K562 (cell line): Measurements from ENCODE around the gene LAG3. TPM values are rescaled to one million over a fixed set of nuclear protein-coding genes. Genes with fewer than 3 reads are reported as not detected.

ENCODE experiments used
- ATAC-seq: fragments of 200-7000 bp; cut with Tn5 transposase; 3 replicates; pipeline ENCODE4 v1.9.1; 2020; ENCODE audit warnings: moderate library complexity
- BruUV-seq: library from RNA; stranded (reverse); fragments of 400-500 nt; replicated peaks from 2 replicates; lab custom pipeline; 2021; lab: Mats Ljungman, UMichigan
- CTCF ChIA-PET: fragments of 300-600 bp; formaldehyde crosslinking; extraction: SDS; loops from one replicate; lab custom pipeline; 2021; ENCODE audit warnings: low intra/inter-chr PET ratio; lab: Yijun Ruan, JAX
- POLR2A ChIA-PET: fragments of 300-600, 350-650 bp; sonication (Branson Sonifier 250); formaldehyde crosslinking; extraction: SDS; loops from one replicate; lab custom pipeline; 2021; ENCODE audit warnings: antibody characterized with exemption, inconsistent platforms; lab: Yijun Ruan, JAX
- DNase-seq, 4 experiments: peaks; one replicate each; pipeline versions ENCODE4 v3.0.0 to v3.0.0-alpha.2; 2011 to 2018; ENCODE audit warnings: low spot score in 3 of 4, mixed read lengths in 3 of 4; ENCODE audit errors: extremely low read depth in 1 of 4
- FAIRE-seq: peaks from 2 replicates; lab custom pipeline; 2011; peaks lifted over from hg19 to GRCh38; lab: Jason Lieb, UNC
- H2AFZ ChIP-seq: 2 replicates; pipeline ENCODE4 v1.6.0; 2011; ENCODE audit warnings: low read depth, low read length, control low read depth, inconsistent platforms
- H3K27ac ChIP-seq: fragments of 200-600 bp; 3 replicates; pipeline ENCODE4 v1.8.0; 2011; ENCODE audit warnings: low read depth, mild to moderate bottlenecking, control low read depth, inconsistent platforms, low read length, moderate library complexity, mixed read lengths; ENCODE audit errors: extremely low read depth
- H3K27me3 ChIP-seq, 2 experiments: fragments of 300-600 bp in 1 of 2; 2 replicates in 1 of 2; 3 replicates in 1 of 2; pipeline versions ENCODE4 v1.6.0 to v1.8.0; 2011; ENCODE audit warnings: inconsistent platforms in 2 of 2, low read length in 2 of 2, mild to moderate bottlenecking in 1 of 2, mixed read lengths in 1 of 2, moderate library complexity in 1 of 2; ENCODE audit not compliant: control insufficient read depth in 2 of 2, insufficient read depth in 2 of 2
- H3K36me3 ChIP-seq: fragments of 300-600 bp; 3 replicates; pipeline ENCODE4 v1.8.0; 2011; ENCODE audit warnings: mild to moderate bottlenecking, low read length, inconsistent platforms; ENCODE audit not compliant: control insufficient read depth, insufficient read depth
- H3K4me1 ChIP-seq, 2 experiments: fragments of 200-600 bp in 1 of 2; replicated peaks in 1 of 2; 2 replicates in 1 of 2; 3 replicates in 1 of 2; pipeline versions ENCODE4 v1.5.1 to v1.8.0; 2011; ENCODE audit warnings: inconsistent platforms in 2 of 2, low read length in 2 of 2, mild to moderate bottlenecking in 1 of 2, mixed read lengths in 1 of 2, moderate library complexity in 1 of 2; ENCODE audit not compliant: control insufficient read depth in 2 of 2, insufficient read depth in 2 of 2
- H3K4me2 ChIP-seq: 2 replicates; pipeline ENCODE4 v1.6.1; 2011; ENCODE audit warnings: low read length, control low read depth, inconsistent platforms, mixed read lengths; ENCODE audit not compliant: insufficient read depth
- H3K4me3 ChIP-seq: fragments of 200-600 bp; sonication (generic), shearing (Covaris generic); 2 replicates; pipeline ENCODE4 v1.5.1; 2016; ENCODE audit warnings: control low read depth, inconsistent platforms
- H3K79me2 ChIP-seq: fragments of 200-600 bp; 3 replicates; pipeline ENCODE4 v1.8.0; 2011; ENCODE audit warnings: low read length, inconsistent platforms; ENCODE audit not compliant: control insufficient read depth, insufficient read depth
- H3K9ac ChIP-seq, 2 experiments: 2 replicates each; pipeline versions ENCODE4 v1.6.0 to v1.6.1; 2011; ENCODE audit warnings: low read depth in 2 of 2, low read length in 2 of 2, control low read depth in 1 of 2, inconsistent platforms in 1 of 2, mild to moderate bottlenecking in 1 of 2, mixed read lengths in 1 of 2; ENCODE audit not compliant: insufficient read depth in 1 of 2
- H3K9me1 ChIP-seq: one replicate; pipeline ENCODE4 v1.6.0; 2011; ENCODE audit warnings: inconsistent platforms, mild to moderate bottlenecking, low read length, moderate library complexity; ENCODE audit not compliant: control insufficient read depth, insufficient read depth
- H3K9me3 ChIP-seq: replicated peaks from 2 replicates; pipeline ENCODE4 v1.5.1; 2011; ENCODE audit warnings: low read depth, low read length, inconsistent platforms; ENCODE audit not compliant: control insufficient read depth, insufficient read depth
- H4K20me1 ChIP-seq: replicated peaks from 2 replicates; pipeline ENCODE4 v1.6.1; 2011; ENCODE audit warnings: low read length, inconsistent platforms, mixed read lengths; ENCODE audit not compliant: control insufficient read depth, insufficient read depth
- ASH1L ChIP-seq: fragments of 450-650 bp; IDR thresholded peaks from 2 replicates; pipeline ENCODE4 v1.6.1; 2018; ENCODE audit warnings: borderline replicate concordance, mild to moderate bottlenecking, low read depth; ENCODE audit not compliant: partially characterized antibody
- C11orf30 ChIP-seq: fragments of 450-650 bp; IDR thresholded peaks from 2 replicates; pipeline ENCODE4 v1.6.1; 2016; ENCODE audit warnings: low read depth, mild to moderate bottlenecking
- DNMT1 ChIP-seq: fragments of 450-650 bp; IDR thresholded peaks from 2 replicates; pipeline ENCODE4 v1.6.1; 2016; ENCODE audit warnings: antibody characterized with exemption, mild to moderate bottlenecking
- E2F5 ChIP-seq: sonication (generic); formaldehyde crosslinking; IDR thresholded peaks from 2 replicates; pipeline ENCODE4 v1.8.0; 2022; ENCODE audit warnings: mild to moderate bottlenecking, missing genetic modification reagents
- FOS ChIP-seq: IDR thresholded peaks from 3 replicates; pipeline ENCODE4 v1.6.1; 2011; ENCODE audit not compliant: insufficient read length; ENCODE audit errors: extremely low read depth
- HDAC2 ChIP-seq: fragments of 450-650 bp; IDR thresholded peaks from 2 replicates; pipeline ENCODE4 v1.6.1; 2016; ENCODE audit warnings: mild to moderate bottlenecking
- MAFF ChIP-seq: IDR thresholded peaks from 2 replicates; pipeline ENCODE4 v1.6.1; 2012; ENCODE audit warnings: low read length, improper control_type of control experiment
- MAFG ChIP-seq: fragments of 450-650 bp; conservative IDR thresholded peaks from 2 replicates; pipeline ENCODE4 v1.6.1; 2016; ENCODE audit warnings: missing genetic modification characterization, missing compliant biosample characterization
- MAFK ChIP-seq: IDR thresholded peaks from 2 replicates; pipeline ENCODE4 v1.6.1; 2011; ENCODE audit warnings: low read length, improper control_type of control experiment
- SPI1 ChIP-seq: IDR thresholded peaks from 2 replicates; pipeline ENCODE4 v1.6.1; 2011; ENCODE audit warnings: low read depth, low read length, control low read depth, borderline replicate concordance
- ZNF316 ChIP-seq: fragments of 450-650 bp; IDR thresholded peaks from 2 replicates; pipeline ENCODE4 v1.6.1; 2016
- ZNF431 ChIP-seq: sonication (generic); formaldehyde crosslinking; IDR thresholded peaks from 2 replicates; pipeline ENCODE4 v1.8.0; 2022; ENCODE audit warnings: mild to moderate bottlenecking, missing genetic modification reagents
- WGBS: fragments of 100-300 bp; shearing (Covaris generic); methylation state at CpG from one replicate; pipeline ENCODE4 v1.1.6; 2016; ENCODE audit warnings: low coverage, mixed read lengths; ENCODE audit not compliant: insufficient coverage; ENCODE audit errors: missing lambda C conversion rate; 5-methylcytosine and 5-hydroxymethylcytosine counted together
- in situ Hi-C: fragments of 300-500 bp; cut with MboI; formaldehyde crosslinking; loops from 4 replicates; pipeline ENCODE4 v1.15.0; 2018; ENCODE audit warnings: inconsistent platforms, mixed read lengths
- intact Hi-C: fragments of 100-400 bp; cut with micrococcal nuclease; formaldehyde crosslinking; loops from 2 replicates; pipeline ENCODE4 v1.14.2; 2022
- polyA plus RNA-seq, 8 experiments: library from polyadenylated mRNA; depleted of rRNA in 4 of 8; stranded (reverse) in 5 of 8; unstranded in 3 of 8; fragments of >200 nt; fragmentation: Nextera tagmentation in 2 of 8; fragmentation: Illumina TruSeq in 1 of 8; extraction: Ambion mirVana in 2 of 8; extraction: Trizol in 1 of 8; gene quantifications; 2 replicates each; pipeline versions ENCODE4 v1.2.1 to v1.2.3, GENCODE V29; 2011 to 2014; ENCODE audit warnings: inconsistent platforms in 1 of 8, missing spikeins in 1 of 8
- total RNA-seq, 7 experiments: library from RNA; depleted of rRNA in 6 of 7; stranded (reverse); fragments of >200 nt in 6 of 7; fragmentation: Illumina TruSeq in 2 of 7; extraction: Trizol in 2 of 7; gene quantifications; 2 replicates each; pipeline versions ENCODE4 v1.2.1 to v1.2.3, GENCODE V29; 2011 to 2021; ENCODE audit warnings: low replicate concordance in 1 of 7

LAG3 gene
- total and polyA plus RNA-seq, 9 of the 15 experiments (the other 6 are each of a cell fraction or from before 2014, with no cell fraction given): 0.07 to 0.66 (median 0.09) TPM; not detected in 1

GRCh38 chr12:6786416-6787094 is 14.2 kb downstream of the LAG3 start:
- in situ Hi-C loops: no loop called here

GRCh38 chr12:6787309-6787708 is 15.0 kb downstream of the LAG3 start:
- no TSS peak for BruUV-seq
- in situ Hi-C loops (no loop called here), intact Hi-C loops (no loop called here)
- DNase-seq (no peak), FAIRE-seq (no peak), ATAC-seq (no peak)
- Histone ChIP-seq H2AFZ (no peak overlapping the region), H3K27me3 (no peaks in the 10 kb centered on the region), H3K4me2 (no peak overlapping the region), H3K79me2 (no peaks in the 10 kb centered on the region), H3K9ac (no peak overlapping the region), H3K4me3 (no peak overlapping the region), H3K36me3 (no peaks in the 10 kb centered on the region), H4K20me1 (no peaks in the 10 kb centered on the region), H3K9me1 (no peaks in the 10 kb centered on the region), H3K4me1 (peaks cover 4 to 5% of the 10 kb centered on the region in 2 experiments; a peak in 2 of 5 replicates), H3K9me3 (no peaks in the 10 kb centered on the region), H3K27ac (no peak overlapping the region)
- 82% methylated on average over 3 of the region's 5 CpGs for WGBS
- ChIA-PET POLR2A (no interaction called here), CTCF (no interaction called here)
- TF ChIP-seq E2F5 (CRISPR knock-in tag) (no peak), MAFF (peak; percentile 55), ASH1L (no peak), ZNF316 (peak; percentile 80), FOS (no peak), MAFK (peak; percentile 51), C11orf30 (peak; percentile 70), MAFG (tag) (peak; percentile 35; the same call in 1 of the 2 replicates)

More at GRCh38 chr12:6786416-6787094, 14.2 kb downstream of the LAG3 start:
- no peaks in the 10 kb centered on the region for H4K20me1 ChIP-seq
- WGBS: 48% methylated on average over 8 of the region's 9 CpGs
- FAIRE-seq (peak; percentile 11), ATAC-seq (no peak; the same call in 2 of the 3 replicates), DNase-seq (no peak)
- intact Hi-C loops: no loop called here
- ChIA-PET POLR2A (no interaction called here), CTCF (no interaction called here)
- TF ChIP-seq HDAC2 (no peak), DNMT1 (no peak), ZNF431 (CRISPR knock-in tag) (no peak), SPI1 (peak; percentile 47; the same call in 1 of the 2 replicates)
- H3K4me3 ChIP-seq: no peak overlapping the region
- peaks cover 4 to 5% of the 10 kb centered on the region in 2 experiments; a peak in 2 of 5 replicates for H3K4me1 ChIP-seq
- peak overlapping the region; percentile 75 for H2AFZ ChIP-seq
- no TSS peak for BruUV-seq
- H3K9ac ChIP-seq: no peak overlapping the region
- no peaks in the 10 kb centered on the region for H3K9me3 ChIP-seq
- H3K36me3 ChIP-seq: no peaks in the 10 kb centered on the region
- H3K27ac ChIP-seq: no peak overlapping the region
- no peaks in the 10 kb centered on the region for H3K9me1 ChIP-seq
- H3K79me2 ChIP-seq: no peaks in the 10 kb centered on the region
- H3K27me3 ChIP-seq: no peaks in the 10 kb centered on the region
- peak overlapping the region; percentile 3; the same call in 1 of the 2 replicates for H3K4me2 ChIP-seq
